ENCODE results near the gene RFX3.

- TF ChIP-seq CTCF (IDR thresholded peaks at IDR 0.05; ENCODE audit: extremely low read depth in 1 of 2, insufficient read depth in 1 of 2, low read depth in 1 of 2, low read length in 2 of 2) (no peak), POLR2AphosphoS5 (IDR thresholded peaks at IDR 0.05; ENCODE audit: insufficient read depth, low read depth, low read length) (no peak)
Measured at GRCh38 chr9:3444016-3444415, 81.8 kb downstream of the RFX3 start.
